ENCODE measurements around the gene CD101. TPM values are rescaled to one million over a fixed set of nuclear protein-coding genes. Genes with fewer than 3 reads are reported as not detected.
A peak's percentile ranks its signal among the peaks of the same experiment; 100 is the strongest.

CD101 gene
- total RNA-seq, 1 experiment from 2014 or later = 0.37 TPM

DNA sequence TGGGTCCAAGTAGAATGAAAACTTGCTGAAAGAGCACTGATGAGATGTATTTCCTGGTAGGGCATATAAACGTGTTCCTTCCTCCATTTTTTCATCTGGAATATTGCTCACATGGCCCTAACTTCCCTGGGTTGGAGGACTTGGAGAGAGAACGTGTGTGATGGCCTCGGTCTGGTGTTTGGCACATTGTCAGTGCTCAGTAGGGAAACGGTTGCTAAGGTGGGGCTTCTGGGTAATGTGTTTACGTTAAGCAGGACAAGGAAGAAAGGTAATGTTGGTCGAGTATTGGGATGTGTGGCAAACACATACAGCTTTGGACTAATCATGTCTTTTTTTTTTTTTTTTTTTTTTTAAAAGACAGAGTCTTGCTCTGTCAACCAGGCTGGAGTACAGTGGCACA lies 64.8 kb downstream of the CD101 start:
- no peaks in the 10 kb centered on the region for H3K27me3 Mint-ChIP-seq (ENCODE audit: insufficient read depth, unreplicated experiment)
- no peak overlapping the region for H3K4me3 Mint-ChIP-seq (ENCODE audit: unreplicated experiment)
- peaks cover 20% of the 10 kb centered on the region for H3K4me1 Mint-ChIP-seq (ENCODE audit: insufficient read depth, unreplicated experiment)
- intact Hi-C loops (cut with micrococcal nuclease) = loop anchor here (5.0 to 10.0 kb wide), 4 partner anchors 298 to 686 kb away; partner anchors contain the start of gene MAN1A2
- peaks cover 15% of the 10 kb centered on the region for H3K36me3 Mint-ChIP-seq (ENCODE audit: insufficient read depth, unreplicated experiment)
- TF ChIP-seq, protein P1, sequence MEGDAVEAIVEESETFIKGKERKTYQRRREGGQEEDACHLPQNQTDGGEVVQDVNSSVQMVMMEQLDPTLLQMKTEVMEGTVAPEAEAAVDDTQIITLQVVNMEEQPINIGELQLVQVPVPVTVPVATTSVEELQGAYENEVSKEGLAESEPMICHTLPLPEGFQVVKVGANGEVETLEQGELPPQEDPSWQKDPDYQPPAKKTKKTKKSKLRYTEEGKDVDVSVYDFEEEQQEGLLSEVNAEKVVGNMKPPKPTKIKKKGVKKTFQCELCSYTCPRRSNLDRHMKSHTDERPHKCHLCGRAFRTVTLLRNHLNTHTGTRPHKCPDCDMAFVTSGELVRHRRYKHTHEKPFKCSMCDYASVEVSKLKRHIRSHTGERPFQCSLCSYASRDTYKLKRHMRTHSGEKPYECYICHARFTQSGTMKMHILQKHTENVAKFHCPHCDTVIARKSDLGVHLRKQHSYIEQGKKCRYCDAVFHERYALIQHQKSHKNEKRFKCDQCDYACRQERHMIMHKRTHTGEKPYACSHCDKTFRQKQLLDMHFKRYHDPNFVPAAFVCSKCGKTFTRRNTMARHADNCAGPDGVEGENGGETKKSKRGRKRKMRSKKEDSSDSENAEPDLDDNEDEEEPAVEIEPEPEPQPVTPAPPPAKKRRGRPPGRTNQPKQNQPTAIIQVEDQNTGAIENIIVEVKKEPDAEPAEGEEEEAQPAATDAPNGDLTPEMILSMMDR (IDR thresholded peaks at IDR 0.05; ENCODE audit: unreplicated experiment) = no peak
- no peak for DNase-seq (ENCODE audit: unreplicated experiment)
- POLR2A ChIA-PET = interaction anchor here (1.0 kb wide), 1 partner anchor 58 kb away, joined by 4 read pairs; no protein-coding TSS in a partner anchor
- no peaks in the 10 kb centered on the region for H3K9me3 Mint-ChIP-seq (ENCODE audit: unreplicated experiment)
- no TSS peak for BruUV-seq (replicated peaks)
- peak overlapping the region; percentile 60 for H3K27ac Mint-ChIP-seq (ENCODE audit: low read depth, unreplicated experiment)
- CTCF ChIA-PET = interaction anchor here (0.6 to 12.9 kb wide), 17 partner anchors 25 to 1042 kb away, joined by 3 to 201 read pairs (median 4); no protein-coding TSS in a partner anchor

DNA sequence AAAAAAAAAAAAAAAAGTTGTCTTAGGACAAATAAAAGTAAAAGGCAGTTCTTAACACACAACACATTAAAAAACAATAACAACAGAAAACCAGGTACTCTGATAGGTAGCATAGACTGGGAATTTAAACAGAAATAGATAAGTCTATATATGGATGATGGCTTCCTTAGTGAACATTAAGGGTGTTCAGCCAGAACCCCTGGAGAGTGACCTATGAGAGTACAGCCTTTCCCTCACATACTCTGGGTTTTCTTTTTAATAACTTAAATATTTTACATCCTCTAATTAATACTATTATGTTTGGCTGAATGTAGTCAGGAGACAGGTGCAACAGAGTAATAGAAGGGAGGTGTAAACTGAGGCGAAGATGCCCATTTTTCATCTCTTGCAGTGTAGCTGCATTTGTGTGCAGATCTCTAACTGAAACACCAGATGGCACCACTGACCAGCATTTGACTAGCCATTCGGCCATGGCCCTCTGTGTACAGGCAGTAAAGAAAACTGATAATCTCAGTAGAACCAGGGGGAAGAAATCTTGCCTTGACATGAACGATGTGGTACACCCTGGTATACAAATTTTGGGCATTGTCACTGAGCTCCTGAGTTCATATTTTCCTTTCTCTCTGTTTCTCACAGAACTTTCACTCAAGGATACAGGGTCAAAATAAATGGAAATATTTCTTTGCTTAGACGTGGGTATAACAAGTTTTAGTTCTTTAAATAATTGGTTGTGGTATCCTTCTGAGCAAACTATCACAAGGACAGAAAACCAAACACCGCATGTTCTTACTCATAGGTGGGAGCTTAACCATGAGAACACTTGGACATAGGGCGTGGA lies 66.2 kb downstream of the CD101 start:
- ChIA-PET CTCF (interaction anchor here (0.6 to 12.9 kb wide), 55 partner anchors 8 to 827 kb away, joined by 3 to 201 read pairs (median 4); partner anchors contain the start of gene TTF2), POLR2A (interaction anchor here (1.0 to 1.8 kb wide), 4 partner anchors 25 to 234 kb away, joined by 3 to 7 read pairs (median 4); no protein-coding TSS in a partner anchor)
- H3K4me1 Mint-ChIP-seq (ENCODE audit: insufficient read depth, unreplicated experiment) = peaks cover 7% of the 10 kb centered on the region
- H3K4me3 Mint-ChIP-seq (ENCODE audit: unreplicated experiment) = no peak overlapping the region
- H3K9me3 Mint-ChIP-seq (ENCODE audit: unreplicated experiment) = no peaks in the 10 kb centered on the region
- TF ChIP-seq, protein P1 (IDR thresholded peaks at IDR 0.05; ENCODE audit: unreplicated experiment) = peak; percentile 82
- intact Hi-C loops (cut with micrococcal nuclease) = loop anchor here (1.0 to 10.0 kb wide), 6 partner anchors 61 to 685 kb away; partner anchors contain the start of gene MAN1A2
- peak; percentile 66 for DNase-seq (ENCODE audit: unreplicated experiment)
- peaks cover 15% of the 10 kb centered on the region for H3K36me3 Mint-ChIP-seq (ENCODE audit: insufficient read depth, unreplicated experiment)
- no peaks in the 10 kb centered on the region for H3K27me3 Mint-ChIP-seq (ENCODE audit: insufficient read depth, unreplicated experiment)
- no TSS peak for BruUV-seq (replicated peaks)
- no peak overlapping the region for H3K27ac Mint-ChIP-seq (ENCODE audit: low read depth, unreplicated experiment)

DNA sequence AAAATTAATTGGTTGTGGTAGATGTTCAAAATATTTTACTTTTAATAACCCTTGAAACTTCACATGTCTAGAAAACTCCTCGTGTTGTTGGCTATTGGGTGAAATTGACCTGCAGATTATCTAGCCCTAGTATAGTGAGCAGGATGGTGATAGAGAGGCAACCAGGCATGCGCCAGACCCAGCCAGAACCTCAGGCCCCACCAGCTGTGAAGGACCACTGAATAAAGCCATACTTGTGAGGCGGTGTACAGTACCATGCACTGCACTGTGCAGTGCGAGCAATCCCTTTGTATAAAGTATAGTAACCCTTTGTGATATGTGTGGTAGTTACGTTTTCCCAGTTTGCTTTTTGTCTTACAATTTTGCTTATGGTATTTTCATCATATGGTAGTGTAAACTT lies 67.0 kb downstream of the CD101 start:
- H3K27ac Mint-ChIP-seq (ENCODE audit: low read depth, unreplicated experiment) = no peak overlapping the region
- no peaks in the 10 kb centered on the region for H3K27me3 Mint-ChIP-seq (ENCODE audit: insufficient read depth, unreplicated experiment)
- no TSS peak for BruUV-seq (replicated peaks)
- peaks cover 6% of the 10 kb centered on the region for H3K4me1 Mint-ChIP-seq (ENCODE audit: insufficient read depth, unreplicated experiment)
- ChIA-PET CTCF (interaction anchor here (0.6 to 12.9 kb wide), 45 partner anchors 7 to 826 kb away, joined by 3 to 201 read pairs (median 4); partner anchors contain the start of gene TTF2), POLR2A (interaction anchor here (0.8 to 2.1 kb wide), 7 partner anchors 24 to 233 kb away, joined by 3 to 7 read pairs (median 4); no protein-coding TSS in a partner anchor)
- no peak for DNase-seq (ENCODE audit: unreplicated experiment)
- no peaks in the 10 kb centered on the region for H3K9me3 Mint-ChIP-seq (ENCODE audit: unreplicated experiment)
- no peak overlapping the region for H3K4me3 Mint-ChIP-seq (ENCODE audit: unreplicated experiment)
- H3K36me3 Mint-ChIP-seq (ENCODE audit: insufficient read depth, unreplicated experiment) = peaks cover 13% of the 10 kb centered on the region
- TF ChIP-seq, protein P1 (IDR thresholded peaks at IDR 0.05; ENCODE audit: unreplicated experiment) = no peak
- intact Hi-C loops (cut with micrococcal nuclease) = loop anchor here (1.0 to 10.0 kb wide), 6 partner anchors 60 to 684 kb away; partner anchors contain the start of gene MAN1A2

Measured in MCF 10A (cell line).